Measurements from ENCODE around the gene WIPF1. TPM values are rescaled to one million over a fixed set of nuclear protein-coding genes. Genes with fewer than 3 reads are reported as not detected.

WIPF1 gene
- total and polyA plus RNA-seq, 2 donors (not counting 3 experiments of a cell fraction or from before 2014, with no cell fraction given): 15.3 to 42.0 TPM

DNA sequence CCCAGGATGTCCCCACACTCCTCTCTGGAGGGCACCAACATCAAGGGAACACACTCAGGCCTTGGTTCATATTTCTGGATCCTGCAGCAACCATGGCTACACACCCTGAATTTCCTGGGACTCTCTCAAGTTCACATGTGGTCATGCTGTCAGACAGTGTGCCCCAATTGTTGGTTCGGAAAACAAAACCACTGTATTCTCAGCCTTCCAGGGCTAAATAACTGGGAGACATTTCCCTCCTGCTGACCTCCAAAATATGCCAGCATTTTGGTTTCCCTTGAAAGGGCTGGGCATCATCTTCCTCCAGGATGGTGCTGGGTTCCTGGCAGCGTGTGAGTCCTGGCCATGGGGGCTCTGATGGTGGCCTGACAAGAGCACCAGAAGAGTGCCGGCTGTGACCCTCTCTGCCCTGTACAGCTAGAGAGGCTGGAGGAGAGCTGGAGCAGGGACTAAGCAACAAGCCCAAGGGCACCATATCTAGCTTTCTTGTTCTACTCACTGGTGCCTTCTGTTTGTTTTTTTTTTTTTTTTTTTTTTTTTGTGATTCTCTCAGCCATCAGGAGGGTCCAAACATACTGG is 37.5 kb upstream of the WIPF1 start:
- FAIRE-seq (no peak), DNase-seq (ENCODE audit: low read depth, low spot score) (no peak)
- no peaks in the 10 kb centered on the region for H3K79me2 ChIP-seq (ENCODE audit: control insufficient read depth, insufficient read depth, low read length)
- no peaks in the 10 kb centered on the region for H3K36me3 ChIP-seq (ENCODE audit: control insufficient read depth in 2 of 2, extremely low read depth in 1 of 2, insufficient read depth in 2 of 2, low read length in 2 of 2)
- H4K20me1 ChIP-seq (replicated peaks; ENCODE audit: control insufficient read depth, extremely low read depth, insufficient read depth, low read length): no peaks in the 10 kb centered on the region
- intact Hi-C loops (cut with micrococcal nuclease) (no loop called here), dilution Hi-C loops (cut with MboI; ENCODE audit: extremely low pct_ligation_motif_present, low sequenced_read_pairs) (no loop called here)
- no peak overlapping the region for H3K4me2 ChIP-seq (ENCODE audit: insufficient read depth, low read length)
- no peaks in the 10 kb centered on the region for H3K9me1 ChIP-seq (replicated peaks; ENCODE audit: control insufficient read depth, extremely low read depth, insufficient read depth, low read length)
- H3K9ac ChIP-seq (replicated peaks; ENCODE audit: extremely low read depth, insufficient read depth, low read length): no peak overlapping the region
- ChIA-PET POLR2A (interaction anchor here (0.7 kb wide), 1 partner anchor 32 kb away, joined by 4 read pairs; no protein-coding TSS in a partner anchor), CTCF (interaction anchor here (0.8 kb wide), 1 partner anchor 172 kb away, joined by 3 read pairs; no protein-coding TSS in a partner anchor)
- no peaks in the 10 kb centered on the region for H3K27me3 ChIP-seq (ENCODE audit: control insufficient read depth in 2 of 2, insufficient read depth in 2 of 2, low read length in 2 of 2)
- no peak for TF ChIP-seq MYC (IDR thresholded peaks at IDR 0.05; ENCODE audit: low read depth, low read length)
- TF ChIP-seq, protein P1, sequence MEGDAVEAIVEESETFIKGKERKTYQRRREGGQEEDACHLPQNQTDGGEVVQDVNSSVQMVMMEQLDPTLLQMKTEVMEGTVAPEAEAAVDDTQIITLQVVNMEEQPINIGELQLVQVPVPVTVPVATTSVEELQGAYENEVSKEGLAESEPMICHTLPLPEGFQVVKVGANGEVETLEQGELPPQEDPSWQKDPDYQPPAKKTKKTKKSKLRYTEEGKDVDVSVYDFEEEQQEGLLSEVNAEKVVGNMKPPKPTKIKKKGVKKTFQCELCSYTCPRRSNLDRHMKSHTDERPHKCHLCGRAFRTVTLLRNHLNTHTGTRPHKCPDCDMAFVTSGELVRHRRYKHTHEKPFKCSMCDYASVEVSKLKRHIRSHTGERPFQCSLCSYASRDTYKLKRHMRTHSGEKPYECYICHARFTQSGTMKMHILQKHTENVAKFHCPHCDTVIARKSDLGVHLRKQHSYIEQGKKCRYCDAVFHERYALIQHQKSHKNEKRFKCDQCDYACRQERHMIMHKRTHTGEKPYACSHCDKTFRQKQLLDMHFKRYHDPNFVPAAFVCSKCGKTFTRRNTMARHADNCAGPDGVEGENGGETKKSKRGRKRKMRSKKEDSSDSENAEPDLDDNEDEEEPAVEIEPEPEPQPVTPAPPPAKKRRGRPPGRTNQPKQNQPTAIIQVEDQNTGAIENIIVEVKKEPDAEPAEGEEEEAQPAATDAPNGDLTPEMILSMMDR (IDR thresholded peaks at IDR 0.05; ENCODE audit: extremely low read depth in 1 of 2, insufficient read depth in 1 of 2, low read depth in 1 of 2, low read length in 2 of 2): no peak
- TF ChIP-seq, protein P2, sequence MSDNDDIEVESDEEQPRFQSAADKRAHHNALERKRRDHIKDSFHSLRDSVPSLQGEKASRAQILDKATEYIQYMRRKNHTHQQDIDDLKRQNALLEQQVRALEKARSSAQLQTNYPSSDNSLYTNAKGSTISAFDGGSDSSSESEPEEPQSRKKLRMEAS (IDR thresholded peaks at IDR 0.05; ENCODE audit: insufficient read depth, insufficient read length): no peak
- no peak for TF ChIP-seq JUN (IDR thresholded peaks at IDR 0.05; ENCODE audit: borderline replicate concordance, insufficient read depth, insufficient read length, low read depth)
- no peak for TF ChIP-seq EZH2 (IDR thresholded peaks at IDR 0.05; ENCODE audit: borderline replicate concordance, low read depth, low read length, severe bottlenecking)
- no peak for TF ChIP-seq POLR2AphosphoS5 (IDR thresholded peaks at IDR 0.05; ENCODE audit: insufficient read depth, low read depth, low read length)
- no peak for TF ChIP-seq FOS (IDR thresholded peaks at IDR 0.05; ENCODE audit: borderline replicate concordance, insufficient read depth, low read length)
- TF ChIP-seq GATA2 (IDR thresholded peaks at IDR 0.05; ENCODE audit: insufficient read depth, insufficient read length, low read depth, low read length): no peak
- TF ChIP-seq POLR2A (IDR thresholded peaks at IDR 0.05; ENCODE audit: low read depth, low read length): no peak
- no peak overlapping the region for H2AFZ ChIP-seq (ENCODE audit: low read depth, low read length)
- no peaks in the 10 kb centered on the region for H3K9me3 ChIP-seq (replicated peaks; ENCODE audit: control insufficient read depth, insufficient read depth, low read length)
- no TSS peak for BruUV-seq (replicated peaks)
- H3K4me1 ChIP-seq (ENCODE audit: control insufficient read depth, extremely low read depth, insufficient read depth, low read length): peaks cover 3% of the 10 kb centered on the region
- no peak overlapping the region for H3K27ac ChIP-seq (ENCODE audit: insufficient read depth, low read depth, low read length)
- H3K4me3 ChIP-seq (replicated peaks in 1 of 3; ENCODE audit: insufficient read depth in 1 of 3, low read depth in 1 of 3, low read length in 3 of 3): no peak overlapping the region

Data from endothelial cell of umbilical vein (primary cell).